Measurements from ENCODE around the gene RAPGEF3.

DNA sequence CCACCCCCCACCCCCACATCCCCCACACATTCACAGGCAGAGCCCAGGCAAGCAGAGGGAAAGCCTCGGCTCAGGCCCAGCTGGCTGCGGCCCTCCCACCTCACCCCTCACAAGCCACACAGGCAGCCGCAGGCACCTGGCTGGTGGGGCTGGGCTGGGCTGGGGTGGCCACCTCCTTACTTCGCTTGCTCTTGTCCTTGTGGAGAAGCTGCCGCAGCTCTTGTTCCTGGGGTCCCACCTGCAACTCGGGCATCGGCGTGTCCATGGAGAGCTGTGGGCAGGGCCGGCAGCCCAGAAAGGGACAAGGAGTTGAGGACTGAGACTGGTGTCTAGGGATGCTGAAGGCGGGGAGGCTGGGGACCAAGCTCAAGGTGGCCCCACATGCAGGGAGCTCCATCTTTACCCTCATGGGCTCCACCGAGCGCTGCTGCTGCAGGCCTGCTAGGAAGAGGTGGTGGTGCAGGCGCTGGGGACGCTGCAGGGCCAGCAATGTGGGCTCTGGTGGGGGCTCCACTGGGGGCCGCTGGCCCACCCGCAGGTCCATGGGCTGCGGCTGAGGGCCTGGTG, 39.8 kb upstream of the RAPGEF3 start:
- TF ChIP-seq, protein P1, sequence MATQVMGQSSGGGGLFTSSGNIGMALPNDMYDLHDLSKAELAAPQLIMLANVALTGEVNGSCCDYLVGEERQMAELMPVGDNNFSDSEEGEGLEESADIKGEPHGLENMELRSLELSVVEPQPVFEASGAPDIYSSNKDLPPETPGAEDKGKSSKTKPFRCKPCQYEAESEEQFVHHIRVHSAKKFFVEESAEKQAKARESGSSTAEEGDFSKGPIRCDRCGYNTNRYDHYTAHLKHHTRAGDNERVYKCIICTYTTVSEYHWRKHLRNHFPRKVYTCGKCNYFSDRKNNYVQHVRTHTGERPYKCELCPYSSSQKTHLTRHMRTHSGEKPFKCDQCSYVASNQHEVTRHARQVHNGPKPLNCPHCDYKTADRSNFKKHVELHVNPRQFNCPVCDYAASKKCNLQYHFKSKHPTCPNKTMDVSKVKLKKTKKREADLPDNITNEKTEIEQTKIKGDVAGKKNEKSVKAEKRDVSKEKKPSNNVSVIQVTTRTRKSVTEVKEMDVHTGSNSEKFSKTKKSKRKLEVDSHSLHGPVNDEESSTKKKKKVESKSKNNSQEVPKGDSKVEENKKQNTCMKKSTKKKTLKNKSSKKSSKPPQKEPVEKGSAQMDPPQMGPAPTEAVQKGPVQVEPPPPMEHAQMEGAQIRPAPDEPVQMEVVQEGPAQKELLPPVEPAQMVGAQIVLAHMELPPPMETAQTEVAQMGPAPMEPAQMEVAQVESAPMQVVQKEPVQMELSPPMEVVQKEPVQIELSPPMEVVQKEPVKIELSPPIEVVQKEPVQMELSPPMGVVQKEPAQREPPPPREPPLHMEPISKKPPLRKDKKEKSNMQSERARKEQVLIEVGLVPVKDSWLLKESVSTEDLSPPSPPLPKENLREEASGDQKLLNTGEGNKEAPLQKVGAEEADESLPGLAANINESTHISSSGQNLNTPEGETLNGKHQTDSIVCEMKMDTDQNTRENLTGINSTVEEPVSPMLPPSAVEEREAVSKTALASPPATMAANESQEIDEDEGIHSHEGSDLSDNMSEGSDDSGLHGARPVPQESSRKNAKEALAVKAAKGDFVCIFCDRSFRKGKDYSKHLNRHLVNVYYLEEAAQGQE (IDR thresholded peaks at IDR 0.05; ENCODE audit: insufficient replicate concordance, low read depth), result no peak
- TF ChIP-seq, protein P2, sequence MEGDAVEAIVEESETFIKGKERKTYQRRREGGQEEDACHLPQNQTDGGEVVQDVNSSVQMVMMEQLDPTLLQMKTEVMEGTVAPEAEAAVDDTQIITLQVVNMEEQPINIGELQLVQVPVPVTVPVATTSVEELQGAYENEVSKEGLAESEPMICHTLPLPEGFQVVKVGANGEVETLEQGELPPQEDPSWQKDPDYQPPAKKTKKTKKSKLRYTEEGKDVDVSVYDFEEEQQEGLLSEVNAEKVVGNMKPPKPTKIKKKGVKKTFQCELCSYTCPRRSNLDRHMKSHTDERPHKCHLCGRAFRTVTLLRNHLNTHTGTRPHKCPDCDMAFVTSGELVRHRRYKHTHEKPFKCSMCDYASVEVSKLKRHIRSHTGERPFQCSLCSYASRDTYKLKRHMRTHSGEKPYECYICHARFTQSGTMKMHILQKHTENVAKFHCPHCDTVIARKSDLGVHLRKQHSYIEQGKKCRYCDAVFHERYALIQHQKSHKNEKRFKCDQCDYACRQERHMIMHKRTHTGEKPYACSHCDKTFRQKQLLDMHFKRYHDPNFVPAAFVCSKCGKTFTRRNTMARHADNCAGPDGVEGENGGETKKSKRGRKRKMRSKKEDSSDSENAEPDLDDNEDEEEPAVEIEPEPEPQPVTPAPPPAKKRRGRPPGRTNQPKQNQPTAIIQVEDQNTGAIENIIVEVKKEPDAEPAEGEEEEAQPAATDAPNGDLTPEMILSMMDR (IDR thresholded peaks at IDR 0.05; ENCODE audit: insufficient read depth, low read length), result no peak
- no peak for TF ChIP-seq POLR2AphosphoS5 (IDR thresholded peaks at IDR 0.05; ENCODE audit: low read depth)
- TF ChIP-seq GABPA (IDR thresholded peaks at IDR 0.05; ENCODE audit: low read depth), result no peak
- TF ChIP-seq SPI1 (IDR thresholded peaks at IDR 0.05; ENCODE audit: borderline replicate concordance, low read depth), result no peak

Measured in HL-60 (cell line).